Activated CD8-positive, alpha-beta memory T cell treated with anti-CD3 and anti-CD28 coated beads, Interleukin-2, amount 10 ng/mL, durations not matched to agents 7 days and 5 days (primary cell): ENCODE data around the gene BCORL1. TPM values are rescaled to one million over a fixed set of nuclear protein-coding genes. Genes with fewer than 3 reads are reported as not detected.

Source experiments
- ATAC-seq: fragments of 150-1000 bp; cut with Tn5 transposase; one replicate; pipeline ENCODE4 v1.10.0; 2021; ENCODE audit warnings: moderate library complexity
- CTCF ChIA-PET: fragments of 350-600 bp; sonication (Branson Sonifier 250); formaldehyde crosslinking; loops from one replicate; lab custom pipeline; 2021; ENCODE audit warnings: antibody characterized with exemption; lab: Charles Lee
- DNase-seq: peaks from one replicate; pipeline ENCODE4 v3.0.0-alpha.2; 2020
- H3K27ac Mint-ChIP-seq: one replicate; pipeline ENCODE4 v1.8.0; 2021; ENCODE audit warnings: mild to moderate bottlenecking, mixed read lengths
- H3K27me3 Mint-ChIP-seq: one replicate; pipeline ENCODE4 v1.8.0; 2021; ENCODE audit warnings: mixed read lengths
- H3K36me3 Mint-ChIP-seq: one replicate; pipeline ENCODE4 v1.8.0; 2021; ENCODE audit warnings: mild to moderate bottlenecking, mixed read lengths
- H3K4me1 Mint-ChIP-seq: one replicate; pipeline ENCODE4 v1.8.0; 2021; ENCODE audit warnings: mixed read lengths
- H3K4me3 Mint-ChIP-seq: one replicate; pipeline ENCODE4 v1.8.0; 2021; ENCODE audit warnings: mild to moderate bottlenecking, moderate library complexity, mixed read lengths
- H3K9me3 Mint-ChIP-seq: one replicate; pipeline ENCODE4 v1.8.0; 2022; ENCODE audit warnings: low read depth, mixed read lengths
- total RNA-seq, 2 experiments: library from RNA; stranded (reverse); gene quantifications; one replicate each; pipeline ENCODE4 v1.2.3, GENCODE V29; 2021

BCORL1 gene
- total RNA-seq, result 10 to 100 TPM in 1 of 2 experiments, 1 to 10 TPM in 1; 9.1 to 10.2 TPM

GRCh38 chrX:129982300-129983251, at the start of gene BCORL1:
Gene BCORL1, plus strand, starts transcription at chrX:129982635. Its CDS starts 22,597 bp downstream, at chrX:130005232.
- ATAC-seq (peak; percentile 88), DNase-seq (peak; percentile 94)
- peak within 1 kb of the TSS; percentile 74 for H3K27ac Mint-ChIP-seq
- no peaks in the 10 kb centered on the region for H3K9me3 Mint-ChIP-seq
- H3K4me1 Mint-ChIP-seq, result peaks cover 21% of the 10 kb centered on the region
- CTCF ChIA-PET, result interaction anchor here (0.6 to 0.7 kb wide), 2 partner anchors 341 to 348 kb away, joined by 3 read pairs; no protein-coding TSS in a partner anchor
- no peaks in the 10 kb centered on the region for H3K27me3 Mint-ChIP-seq
- no peaks in the 10 kb centered on the region for H3K36me3 Mint-ChIP-seq
- H3K4me3 Mint-ChIP-seq, result no peak within 1 kb of the TSS

GRCh38 chrX:129932821-129933321, 49.6 kb upstream of the BCORL1 start:
- CTCF ChIA-PET, result interaction anchor here (0.6 to 2.3 kb wide), 3 partner anchors 93 to 128 kb away, joined by 3 to 9 read pairs (median 3); no protein-coding TSS in a partner anchor
- Mint-ChIP-seq H3K27me3 (peaks cover 25% of the 10 kb centered on the region), H3K27ac (no peak overlapping the region), H3K4me1 (peaks cover 5% of the 10 kb centered on the region), H3K36me3 (peaks cover 2% of the 10 kb centered on the region), H3K4me3 (peak overlapping the region; percentile 48), H3K9me3 (no peaks in the 10 kb centered on the region)
- DNase-seq (no peak), ATAC-seq (no peak)

- peaks cover 2% of the 10 kb centered on the region for H3K36me3 Mint-ChIP-seq
- H3K27me3 Mint-ChIP-seq, result peaks cover 32% of the 10 kb centered on the region
- H3K4me3 Mint-ChIP-seq, result peak overlapping the region; percentile 38
- H3K4me1 Mint-ChIP-seq, result peaks cover 5% of the 10 kb centered on the region
- CTCF ChIA-PET, result interaction anchor here (0.6 to 1.3 kb wide), 3 partner anchors 92 to 127 kb away, joined by 3 to 4 read pairs (median 3); no protein-coding TSS in a partner anchor
- ATAC-seq (no peak), DNase-seq (no peak)
- no peaks in the 10 kb centered on the region for H3K9me3 Mint-ChIP-seq
- no peak overlapping the region for H3K27ac Mint-ChIP-seq
Measured at GRCh38 chrX:129933700-129934099, 48.7 kb upstream of the BCORL1 start.

GRCh38 chrX:129934461-129934860, 48.0 kb upstream of the BCORL1 start:
- DNase-seq (no peak), ATAC-seq (no peak)
- Mint-ChIP-seq H3K4me3 (no peak overlapping the region), H3K4me1 (peaks cover 5% of the 10 kb centered on the region), H3K27ac (no peak overlapping the region), H3K9me3 (no peaks in the 10 kb centered on the region), H3K36me3 (no peaks in the 10 kb centered on the region), H3K27me3 (peaks cover 36% of the 10 kb centered on the region)
- CTCF ChIA-PET, result interaction anchor here (0.7 kb wide), 1 partner anchor 126 kb away, joined by 4 read pairs; no protein-coding TSS in a partner anchor

- CTCF ChIA-PET, result no interaction called here
- no peak overlapping the region for H3K4me3 Mint-ChIP-seq
- ATAC-seq (no peak), DNase-seq (no peak)
- H3K4me1 Mint-ChIP-seq, result peaks cover 5% of the 10 kb centered on the region
- no peak overlapping the region for H3K27ac Mint-ChIP-seq
- peaks cover 37% of the 10 kb centered on the region for H3K27me3 Mint-ChIP-seq
- no peaks in the 10 kb centered on the region for H3K9me3 Mint-ChIP-seq
- H3K36me3 Mint-ChIP-seq, result no peaks in the 10 kb centered on the region
Measured at GRCh38 chrX:129934952-129935351, 47.5 kb upstream of the BCORL1 start.

- Mint-ChIP-seq H3K27me3 (peaks cover 37% of the 10 kb centered on the region), H3K27ac (no peak overlapping the region), H3K4me1 (no peaks in the 10 kb centered on the region), H3K36me3 (no peaks in the 10 kb centered on the region), H3K4me3 (no peak overlapping the region), H3K9me3 (no peaks in the 10 kb centered on the region)
- ATAC-seq, result no peak
- CTCF ChIA-PET, result no interaction called here
- DNase-seq, result no peak
Measured at GRCh38 chrX:129938081-129938480, 44.4 kb upstream of the BCORL1 start.

GRCh38 chrX:129939986-129940385, 42.4 kb upstream of the BCORL1 start:
- no peak for ATAC-seq
- H3K27me3 Mint-ChIP-seq, result peaks cover 22% of the 10 kb centered on the region
- CTCF ChIA-PET, result interaction anchor here (1.8 to 2.4 kb wide), 2 partner anchors 14 to 120 kb away, joined by 6 to 7 read pairs; no protein-coding TSS in a partner anchor

GRCh38 chrX:129940721-129941120, 41.7 kb upstream of the BCORL1 start:
- CTCF ChIA-PET, result interaction anchor here (1.8 to 2.4 kb wide), 2 partner anchors 15 to 120 kb away, joined by 6 to 7 read pairs; no protein-coding TSS in a partner anchor
- Mint-ChIP-seq H3K9me3 (no peaks in the 10 kb centered on the region), H3K4me1 (no peaks in the 10 kb centered on the region), H3K27me3 (peaks cover 22% of the 10 kb centered on the region), H3K4me3 (no peak overlapping the region), H3K36me3 (no peaks in the 10 kb centered on the region), H3K27ac (no peak overlapping the region)
- DNase-seq, result no peak
- no peak for ATAC-seq

More at GRCh38 chrX:129939986-129940385, 42.4 kb upstream of the BCORL1 start:
- H3K4me1 Mint-ChIP-seq, result no peaks in the 10 kb centered on the region
- no peak overlapping the region for H3K27ac Mint-ChIP-seq
- DNase-seq, result no peak
- no peak overlapping the region for H3K4me3 Mint-ChIP-seq
- no peaks in the 10 kb centered on the region for H3K36me3 Mint-ChIP-seq
- H3K9me3 Mint-ChIP-seq, result no peaks in the 10 kb centered on the region

- Mint-ChIP-seq H3K36me3 (no peaks in the 10 kb centered on the region), H3K27ac (no peak overlapping the region), H3K4me3 (no peak overlapping the region), H3K4me1 (no peaks in the 10 kb centered on the region), H3K9me3 (no peaks in the 10 kb centered on the region), H3K27me3 (peaks cover 5% of the 10 kb centered on the region)
- ATAC-seq (no peak), DNase-seq (no peak)
- CTCF ChIA-PET, result no interaction called here
Measured at GRCh38 chrX:129945131-129945530, 37.3 kb upstream of the BCORL1 start.

GRCh38 chrX:129953334-129953648, 29.1 kb upstream of the BCORL1 start:
- CTCF ChIA-PET, result interaction anchor here (1.4 to 1.7 kb wide), 2 partner anchors 28 to 75 kb away, joined by 3 to 4 read pairs; no protein-coding TSS in a partner anchor
- DNase-seq (no peak), ATAC-seq (no peak)
- H3K4me1 Mint-ChIP-seq, result peaks cover 19% of the 10 kb centered on the region
- H3K27ac Mint-ChIP-seq, result no peak overlapping the region
- H3K36me3 Mint-ChIP-seq, result peaks cover 2% of the 10 kb centered on the region
- peak overlapping the region; percentile 52 for H3K4me3 Mint-ChIP-seq
- H3K27me3 Mint-ChIP-seq, result peaks cover 11% of the 10 kb centered on the region
- H3K9me3 Mint-ChIP-seq, result no peaks in the 10 kb centered on the region

- no peaks in the 10 kb centered on the region for H3K9me3 Mint-ChIP-seq
- DNase-seq, result no peak
- peaks cover 11% of the 10 kb centered on the region for H3K27me3 Mint-ChIP-seq
- no peak for ATAC-seq
- peak overlapping the region; percentile 52 for H3K4me3 Mint-ChIP-seq
- CTCF ChIA-PET, result interaction anchor here (0.9 to 1.7 kb wide), 3 partner anchors 29 to 107 kb away, joined by 3 to 4 read pairs (median 3); no protein-coding TSS in a partner anchor
- peaks cover 2% of the 10 kb centered on the region for H3K36me3 Mint-ChIP-seq
- H3K4me1 Mint-ChIP-seq, result peaks cover 25% of the 10 kb centered on the region
- H3K27ac Mint-ChIP-seq, result no peak overlapping the region
Measured at GRCh38 chrX:129953881-129954280, 28.6 kb upstream of the BCORL1 start.

GRCh38 chrX:129954804-129955203, 27.6 kb upstream of the BCORL1 start:
- no peaks in the 10 kb centered on the region for H3K9me3 Mint-ChIP-seq
- peaks cover 28% of the 10 kb centered on the region for H3K4me1 Mint-ChIP-seq
- peaks cover 2% of the 10 kb centered on the region for H3K36me3 Mint-ChIP-seq
- no peak for DNase-seq
- no peak overlapping the region for H3K4me3 Mint-ChIP-seq
- ATAC-seq, result no peak
- H3K27me3 Mint-ChIP-seq, result peaks cover 10% of the 10 kb centered on the region
- H3K27ac Mint-ChIP-seq, result no peak overlapping the region
- CTCF ChIA-PET, result interaction anchor here (0.9 to 1.3 kb wide), 2 partner anchors 69 to 106 kb away, joined by 3 read pairs; no protein-coding TSS in a partner anchor

- no peaks in the 10 kb centered on the region for H3K9me3 Mint-ChIP-seq
Measured at GRCh38 chrX:129955682-129956081, 26.8 kb upstream of the BCORL1 start.

More at GRCh38 chrX:129955682-129956081, 26.8 kb upstream of the BCORL1 start:
- H3K4me3 Mint-ChIP-seq, result no peak overlapping the region
- CTCF ChIA-PET, result no interaction called here
- DNase-seq, result no peak
- H3K27ac Mint-ChIP-seq, result no peak overlapping the region
- H3K36me3 Mint-ChIP-seq, result peaks cover 2% of the 10 kb centered on the region
- ATAC-seq, result no peak
- H3K4me1 Mint-ChIP-seq, result peaks cover 28% of the 10 kb centered on the region
- peaks cover 8% of the 10 kb centered on the region for H3K27me3 Mint-ChIP-seq
